NCI-H2196 treated with DMSO at 0.1 percent for 48 hours (cell line): ENCODE measurements around the gene STS.

Experiments used
- DNase-seq: peaks from one replicate; lab custom pipeline; 2025; ENCODE audit not compliant: unreplicated experiment; lab: John Stamatoyannopoulos, UW

Gene STS, protein sequence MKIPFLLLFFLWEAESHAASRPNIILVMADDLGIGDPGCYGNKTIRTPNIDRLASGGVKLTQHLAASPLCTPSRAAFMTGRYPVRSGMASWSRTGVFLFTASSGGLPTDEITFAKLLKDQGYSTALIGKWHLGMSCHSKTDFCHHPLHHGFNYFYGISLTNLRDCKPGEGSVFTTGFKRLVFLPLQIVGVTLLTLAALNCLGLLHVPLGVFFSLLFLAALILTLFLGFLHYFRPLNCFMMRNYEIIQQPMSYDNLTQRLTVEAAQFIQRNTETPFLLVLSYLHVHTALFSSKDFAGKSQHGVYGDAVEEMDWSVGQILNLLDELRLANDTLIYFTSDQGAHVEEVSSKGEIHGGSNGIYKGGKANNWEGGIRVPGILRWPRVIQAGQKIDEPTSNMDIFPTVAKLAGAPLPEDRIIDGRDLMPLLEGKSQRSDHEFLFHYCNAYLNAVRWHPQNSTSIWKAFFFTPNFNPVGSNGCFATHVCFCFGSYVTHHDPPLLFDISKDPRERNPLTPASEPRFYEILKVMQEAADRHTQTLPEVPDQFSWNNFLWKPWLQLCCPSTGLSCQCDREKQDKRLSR

DNA sequence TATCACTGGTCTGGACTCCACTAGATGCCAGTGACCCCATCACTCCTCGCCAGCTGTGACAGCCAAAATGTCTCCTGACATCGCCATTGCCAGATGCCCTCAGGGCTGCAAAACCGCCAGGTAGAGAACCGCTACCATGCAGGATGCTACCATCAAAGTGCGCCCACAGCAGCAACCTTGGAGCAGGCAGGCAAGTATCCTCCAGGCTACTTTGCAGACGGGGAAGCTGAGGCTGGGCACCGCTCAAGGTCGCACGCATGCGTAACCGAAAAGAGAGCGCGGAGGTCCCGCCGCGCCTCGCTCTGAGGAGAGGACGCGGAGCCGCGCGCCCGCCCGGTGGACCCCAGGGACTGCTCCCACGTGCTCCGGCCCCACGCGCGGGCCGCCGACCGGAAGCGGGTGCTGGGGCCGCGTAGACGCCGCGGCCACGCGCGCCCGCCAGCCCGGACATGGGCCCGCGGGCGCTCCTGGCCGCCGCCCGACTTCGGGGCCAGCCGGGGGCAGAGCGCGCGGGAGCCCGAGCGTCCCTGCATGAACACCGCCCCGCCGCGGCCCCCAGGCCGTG, at the start of gene STS:
TSS of gene STS (plus strand) at position 300 of the 565 bp plus-strand sequence. CDS start 105,488 bp downstream, outside the sequence.
- DNase-seq: no peak

DNA sequence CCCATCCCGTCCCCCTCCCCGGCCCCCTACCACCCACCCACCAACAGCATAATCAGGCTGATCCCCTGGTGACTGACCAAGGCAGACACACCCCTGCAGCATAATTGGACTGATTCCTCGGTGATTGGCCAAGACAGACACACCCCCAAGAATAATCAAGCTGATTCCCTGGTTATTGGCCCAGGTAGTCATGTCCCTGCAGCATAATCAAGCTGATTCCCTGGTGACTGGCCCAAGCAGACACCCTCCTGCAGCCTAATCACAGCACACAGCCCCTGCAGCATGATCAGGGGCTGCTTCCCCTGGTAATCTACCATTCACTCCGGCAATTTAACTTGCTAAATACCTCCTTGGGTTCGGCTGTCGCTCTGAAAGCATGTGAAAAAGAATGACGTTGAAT, 47.5 kb upstream of the STS start:
- no peak for DNase-seq

DNA sequence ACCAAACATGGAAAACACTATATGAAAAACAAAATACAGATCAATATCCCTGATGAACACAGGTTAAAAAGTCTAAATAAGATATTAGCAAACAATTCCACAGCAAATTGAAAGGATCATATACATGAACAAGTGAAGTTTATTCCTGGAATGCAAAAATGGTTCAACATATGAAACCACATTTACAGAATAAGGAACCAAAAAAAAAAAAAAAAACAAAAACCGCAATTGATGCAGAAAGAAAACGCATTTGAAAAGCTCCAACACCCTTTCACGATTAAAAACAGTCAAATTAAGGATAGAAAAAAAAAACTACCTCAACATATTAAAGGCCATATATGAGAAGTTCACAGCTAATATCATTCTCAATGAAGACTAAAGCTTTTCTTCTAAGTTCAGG, 45.4 kb upstream of the STS start:
- no peak for DNase-seq

DNA sequence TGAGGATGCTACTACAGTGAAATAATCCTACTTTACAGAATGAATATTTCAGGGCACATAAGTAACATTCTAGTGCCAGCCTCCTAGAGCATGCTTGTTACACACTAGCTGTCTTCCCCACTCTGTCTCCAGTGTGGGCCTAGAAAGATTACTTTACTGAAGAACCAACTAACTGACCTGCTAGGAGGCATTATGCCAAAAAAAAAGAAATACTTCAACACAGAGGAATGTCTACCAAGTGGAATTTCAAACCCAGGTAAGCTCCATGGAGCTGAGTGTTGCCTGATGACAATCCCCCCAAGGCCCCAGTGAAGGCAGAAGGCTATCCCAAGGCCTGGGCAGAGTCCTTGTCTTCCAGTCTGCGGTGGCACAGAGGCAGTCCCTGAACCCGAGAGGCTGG, 40.9 kb upstream of the STS start:
- no peak for DNase-seq

DNA sequence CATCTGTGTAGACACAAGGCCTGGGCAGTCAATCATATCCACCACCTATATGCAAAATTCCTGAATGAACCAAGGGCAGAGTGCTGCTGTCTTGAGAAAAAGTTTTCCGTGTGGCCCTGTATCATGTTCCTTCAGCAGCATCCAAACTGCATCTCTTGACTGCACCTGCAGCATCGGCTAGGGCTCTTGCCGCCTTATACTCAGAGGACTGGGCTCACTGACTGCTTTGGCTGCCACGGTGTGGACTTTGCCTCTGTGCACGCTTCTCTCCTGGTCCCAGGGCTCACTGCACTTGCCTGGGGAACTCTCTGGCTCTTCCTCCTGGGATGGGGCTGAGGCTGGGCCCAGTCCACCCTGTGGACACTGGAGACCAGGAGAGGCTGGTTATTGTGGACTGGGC, 39.5 kb upstream of the STS start:
- no peak for DNase-seq

DNA sequence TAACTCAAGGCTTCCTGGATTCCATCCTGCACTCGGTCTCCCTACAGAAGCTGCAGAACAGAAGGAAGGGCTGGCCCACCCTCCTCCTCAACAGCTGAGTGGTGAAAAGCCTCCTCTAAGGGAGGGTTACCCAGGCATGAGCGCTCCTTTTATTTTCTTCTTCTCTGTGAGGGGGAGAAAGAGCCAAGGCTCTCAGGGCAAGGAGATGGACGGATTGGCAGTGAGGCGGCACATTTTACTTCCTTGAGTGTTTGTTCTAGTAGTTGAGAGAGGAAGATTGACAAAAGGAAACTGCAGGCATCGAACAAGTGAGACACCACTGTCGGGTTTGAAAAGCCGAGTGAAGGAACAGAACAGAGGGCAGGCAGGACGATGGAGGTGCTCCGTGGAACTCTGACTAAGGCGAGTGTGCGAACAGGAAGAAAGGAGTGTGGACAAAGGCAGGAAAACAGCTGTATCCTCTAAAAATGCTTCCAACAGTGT, 38.4 kb upstream of the STS start:
- no peak for DNase-seq

DNA sequence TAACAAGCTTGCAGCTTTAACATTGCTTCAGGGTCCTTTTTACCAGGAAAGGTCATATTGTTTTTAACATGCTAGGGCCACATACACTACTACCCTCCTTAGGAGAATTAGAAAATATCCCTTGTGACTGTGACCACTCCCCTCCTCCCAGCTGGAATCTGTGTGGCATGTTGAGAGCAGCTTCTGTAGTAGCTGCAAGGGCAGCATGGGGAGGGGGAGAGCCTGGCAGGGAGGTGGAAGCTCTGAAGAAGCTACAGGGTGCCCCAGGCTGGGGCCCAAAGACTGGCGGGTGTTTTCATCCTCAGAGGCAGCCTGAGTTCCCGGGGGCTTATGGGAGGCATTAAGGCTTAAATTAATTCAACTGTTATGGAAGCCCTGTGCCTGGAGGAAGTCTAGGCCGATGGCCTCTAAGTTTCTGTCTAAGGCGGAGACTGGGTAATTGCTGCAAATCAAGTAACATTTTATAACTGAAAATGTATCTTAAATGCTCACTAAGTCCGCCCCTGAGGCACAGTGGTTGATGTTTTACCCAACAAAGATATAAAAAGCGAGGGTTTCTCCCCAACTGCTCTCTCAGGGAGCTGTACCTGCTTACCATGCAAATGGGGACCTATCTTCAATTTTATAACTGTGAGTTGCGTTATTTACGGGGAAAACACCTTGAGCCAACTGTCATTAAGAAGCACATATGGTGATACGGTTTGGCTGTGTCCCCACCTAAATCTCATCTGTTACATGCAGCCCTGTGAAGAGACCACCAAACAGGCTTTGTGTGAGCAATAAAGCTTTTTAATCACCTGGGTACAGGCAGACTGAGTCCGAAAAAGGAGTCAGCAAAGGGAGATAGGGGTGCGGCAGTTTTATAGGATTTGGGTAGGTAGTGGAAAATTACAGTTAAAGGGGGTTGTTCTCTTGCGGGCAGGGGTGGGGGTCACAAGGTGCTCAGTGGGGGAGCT, 37.4 kb upstream of the STS start:
- no peak for DNase-seq

DNA sequence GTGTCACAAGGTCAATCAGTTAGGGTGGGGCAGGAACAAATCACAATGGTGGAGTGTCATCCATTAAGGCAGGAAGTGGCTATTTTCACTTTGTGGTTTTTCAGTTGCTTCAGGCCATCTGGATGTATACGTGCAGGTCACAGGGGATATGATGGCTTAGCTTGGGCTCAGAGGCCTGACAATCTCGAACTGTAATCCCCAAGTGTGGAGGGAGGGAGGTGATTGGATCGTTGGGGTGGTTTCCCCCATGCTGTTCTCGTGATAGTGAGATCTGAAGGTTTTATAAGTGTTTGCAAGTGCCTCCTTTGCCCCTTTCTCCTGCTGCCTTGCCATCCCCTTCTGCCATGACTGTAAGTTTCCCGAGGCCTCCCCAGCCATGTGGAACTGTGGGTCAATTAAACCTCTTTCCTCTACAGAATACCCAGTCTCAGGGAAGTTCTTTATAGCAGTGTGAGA, 36.7 kb upstream of the STS start:
- no peak for DNase-seq

DNA sequence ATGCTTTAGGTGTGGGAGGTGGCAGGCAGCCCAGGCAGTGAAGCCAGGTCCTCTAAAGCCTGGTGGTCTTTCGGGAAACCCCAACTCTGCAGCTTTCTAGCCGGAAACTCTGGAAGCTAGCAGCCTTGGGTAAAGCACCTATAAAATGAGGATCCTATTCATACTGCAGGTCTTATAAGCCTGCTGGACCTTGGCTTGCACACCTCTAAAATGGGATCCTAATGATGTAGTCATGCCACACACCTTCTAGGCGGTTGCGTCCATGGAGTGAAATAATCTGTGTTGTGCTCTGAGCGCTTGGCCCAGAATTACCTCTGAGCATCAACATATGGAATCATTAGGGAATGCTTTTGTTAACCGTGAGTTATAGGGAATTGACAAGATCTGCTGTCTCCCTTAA, 36.0 kb upstream of the STS start:
- no peak for DNase-seq

DNA sequence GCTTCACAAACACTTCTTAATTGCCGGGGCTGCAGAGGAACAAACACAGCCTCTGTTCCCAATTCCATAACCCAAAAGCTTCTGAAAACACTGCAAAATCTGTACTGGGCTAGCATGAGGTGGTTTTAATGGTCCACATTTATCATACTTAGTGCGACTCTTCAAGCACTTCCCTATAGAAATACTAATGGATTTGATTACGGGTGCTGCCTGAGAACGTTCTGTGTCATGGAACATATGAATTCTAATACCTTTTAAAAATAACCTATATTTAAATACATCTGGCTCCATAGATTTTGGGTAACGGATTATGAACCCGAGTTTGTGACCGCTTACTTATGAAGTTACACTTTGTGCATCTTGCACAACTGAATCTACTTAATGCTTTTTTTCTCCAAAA, 35.4 kb upstream of the STS start:
- DNase-seq: no peak

DNA sequence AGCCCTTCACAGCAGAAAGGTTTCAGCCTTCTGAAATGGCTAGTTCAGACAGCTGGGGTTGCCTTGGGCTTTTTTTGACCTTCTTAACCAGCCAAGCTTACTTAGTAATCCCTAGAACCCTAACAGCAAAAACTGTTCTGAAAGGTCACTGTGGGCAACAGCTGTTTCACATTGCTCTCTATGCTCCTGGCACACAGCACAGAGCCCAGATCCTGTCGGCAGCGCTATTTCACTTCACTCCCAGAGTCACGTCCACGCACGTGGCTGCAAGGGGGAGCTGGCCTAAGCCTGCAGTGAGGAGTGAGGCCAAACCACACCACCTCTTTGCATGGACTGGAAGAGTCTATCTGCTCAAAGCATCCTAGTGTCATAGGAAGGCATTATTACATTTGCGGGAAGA, 32.0 kb upstream of the STS start:
- DNase-seq: no peak

DNA sequence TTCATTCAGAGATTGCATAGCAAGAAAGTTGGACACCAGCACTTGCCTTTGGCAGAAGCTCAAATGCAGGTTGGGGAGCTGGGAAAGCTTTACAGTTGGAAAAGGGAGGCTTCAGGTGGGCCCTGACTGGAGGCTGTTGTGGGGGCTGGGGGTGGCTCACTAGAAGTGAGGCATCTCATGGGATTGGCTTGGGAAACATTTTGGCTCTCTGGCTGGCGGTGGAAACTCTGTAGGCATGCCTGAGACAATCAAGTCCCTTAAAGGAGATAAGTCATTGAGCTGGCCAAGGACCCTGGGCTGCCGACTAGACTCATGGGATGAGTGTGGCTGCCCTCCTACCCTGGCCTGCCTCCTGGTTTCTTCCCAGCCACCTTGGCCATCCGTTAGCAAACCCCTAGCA, 31.4 kb upstream of the STS start:
- DNase-seq: no peak

DNA sequence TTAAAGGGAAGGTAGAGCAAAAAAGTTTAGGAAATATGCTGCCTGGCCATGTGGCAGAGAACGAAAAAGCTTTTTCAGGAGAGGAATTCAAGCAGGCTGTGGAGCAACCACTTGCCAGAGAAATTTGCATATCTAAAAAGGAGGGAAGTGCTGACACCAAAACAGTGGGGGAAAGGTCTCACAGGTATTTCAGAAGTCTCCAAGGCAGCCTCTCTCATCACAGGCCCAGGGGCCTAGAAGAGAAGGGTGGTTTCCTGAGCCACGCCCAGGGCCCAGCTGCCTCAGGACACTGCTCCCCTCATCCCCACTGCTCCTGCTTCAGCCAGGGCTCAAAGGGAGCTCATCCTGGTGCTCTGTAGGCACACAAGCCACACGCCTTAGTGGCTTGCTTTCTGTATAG, 29.9 kb upstream of the STS start:
- no peak for DNase-seq

DNA sequence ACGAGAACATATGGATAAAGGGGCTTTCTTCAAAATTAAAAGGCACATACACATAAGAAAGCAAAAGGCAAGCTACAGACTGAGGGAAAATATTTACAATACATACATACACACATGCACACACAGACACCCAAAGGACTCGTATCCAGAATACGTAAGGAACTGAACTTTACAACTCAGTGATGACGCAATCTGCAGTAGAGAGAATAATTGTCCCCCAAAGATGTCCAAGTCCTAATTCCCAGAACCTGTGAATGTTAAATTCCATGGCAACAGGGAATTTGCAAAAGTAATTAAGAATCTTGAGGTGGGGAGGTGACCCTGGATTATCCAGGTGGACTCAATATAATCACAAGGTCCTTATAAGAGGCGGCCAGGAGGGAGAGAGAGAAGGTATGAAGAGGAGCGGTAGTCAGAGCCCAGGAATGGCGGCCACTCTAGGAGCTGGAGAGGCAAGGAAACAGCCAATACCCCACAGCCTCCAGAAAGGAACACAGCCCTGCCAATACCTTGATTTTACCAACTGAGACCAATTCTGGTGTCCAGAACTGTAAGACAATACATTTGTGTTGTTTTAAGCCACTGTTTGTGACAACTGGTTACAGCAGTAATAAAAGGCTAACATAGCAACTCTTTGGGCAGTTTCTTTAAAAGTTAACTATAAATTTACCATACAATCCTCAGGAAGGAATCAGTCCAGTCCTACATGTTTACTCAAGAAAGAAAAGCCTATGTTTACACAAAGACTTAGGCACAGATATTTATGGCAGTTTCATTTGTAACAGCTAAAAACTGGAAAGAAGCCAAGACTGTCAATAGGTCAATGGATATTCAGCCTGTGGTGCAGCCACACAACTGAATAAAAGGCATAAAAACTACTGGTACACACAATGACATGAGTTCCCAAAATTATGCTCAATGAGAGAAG, 27.3 kb upstream of the STS start:
- DNase-seq: peak; percentile 33

DNA sequence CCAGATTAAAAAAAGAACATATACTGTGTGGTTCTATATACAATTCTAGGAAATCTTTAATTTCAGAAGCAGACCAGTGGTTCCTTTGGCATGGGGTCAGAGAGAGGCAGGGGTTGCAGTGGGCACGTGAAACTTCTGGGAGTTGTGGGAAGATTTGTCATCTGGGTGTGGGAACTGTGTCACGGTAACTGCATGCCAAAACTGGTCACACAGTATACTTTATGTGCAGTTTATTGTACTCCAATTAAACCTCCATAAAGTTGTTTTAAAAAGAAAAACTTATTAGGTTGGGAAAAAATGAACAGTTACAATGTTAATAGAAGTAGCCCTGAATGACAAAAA, 26.7 kb upstream of the STS start:
- no peak for DNase-seq

DNA sequence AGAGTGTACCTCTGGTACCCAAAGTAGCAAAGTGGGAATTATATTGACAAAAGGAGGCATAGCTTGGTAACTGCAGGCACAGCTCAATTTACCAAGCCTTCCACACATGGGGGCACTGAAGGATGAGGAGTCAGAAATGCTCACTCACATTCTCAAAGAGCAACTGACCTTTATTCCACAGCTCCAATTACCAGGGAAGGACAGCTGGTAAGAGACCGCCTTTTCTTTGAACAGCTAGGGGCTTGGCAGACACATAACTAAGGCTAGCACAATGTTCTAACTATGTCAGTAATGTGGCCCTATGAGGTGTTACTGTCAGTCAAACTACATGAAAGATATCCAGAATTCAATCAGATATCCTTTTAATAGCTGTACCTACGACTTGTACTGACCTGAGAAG, 20.5 kb upstream of the STS start:
- no peak for DNase-seq

DNA sequence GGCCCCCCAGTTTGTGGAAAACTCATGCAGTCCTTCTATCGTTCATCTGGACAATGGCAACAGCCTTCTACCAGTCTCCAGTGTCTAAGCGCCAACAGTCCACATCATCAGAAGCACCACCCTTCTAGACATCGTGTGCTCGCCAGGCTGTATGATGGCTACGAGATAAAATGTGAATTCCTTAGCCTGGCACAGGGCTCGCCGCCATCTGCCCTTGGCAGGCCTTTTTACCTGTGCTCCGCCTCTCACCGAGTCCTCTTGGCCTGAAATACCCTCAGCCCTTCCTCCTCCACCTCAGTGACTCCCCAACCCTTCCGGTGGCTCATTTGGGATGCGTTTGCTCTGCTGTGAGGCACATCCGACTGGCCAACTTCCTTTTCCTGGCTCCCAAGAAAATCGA, 15.9 kb upstream of the STS start:
- DNase-seq: no peak

DNA sequence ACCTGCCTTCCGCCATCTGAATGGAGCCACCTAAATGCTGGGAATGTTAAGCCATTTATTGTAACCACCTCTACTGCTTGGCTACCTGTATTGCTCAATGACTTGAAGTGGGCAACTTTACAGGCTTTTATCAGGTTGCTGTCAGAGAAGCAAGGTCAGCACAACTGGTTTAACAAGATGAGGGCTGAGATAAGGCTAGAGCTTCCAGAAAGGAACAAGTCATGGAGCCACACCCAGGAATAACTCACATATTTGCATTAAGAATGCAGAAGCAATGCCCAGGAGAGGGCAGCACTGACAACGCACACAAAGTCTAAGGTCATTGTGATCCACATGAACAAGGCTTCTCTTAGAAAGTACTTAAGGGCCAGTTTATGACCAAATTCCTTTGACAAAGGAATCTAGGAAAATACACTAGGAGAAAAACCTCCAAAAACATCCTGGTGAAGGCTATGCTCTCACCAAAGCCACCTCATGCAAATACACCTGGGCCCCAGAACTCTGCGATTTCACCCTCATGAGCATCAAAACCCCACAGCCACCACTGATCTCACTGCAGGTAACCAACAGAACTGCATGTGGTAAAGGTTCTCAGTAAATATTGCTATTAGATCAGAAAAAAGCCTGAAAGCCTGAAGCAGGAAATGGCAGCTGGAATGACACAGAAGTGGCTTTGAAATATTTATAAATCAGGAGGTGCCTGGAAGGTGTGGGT, 15.0 kb upstream of the STS start:
- DNase-seq: peak; percentile 3

DNA sequence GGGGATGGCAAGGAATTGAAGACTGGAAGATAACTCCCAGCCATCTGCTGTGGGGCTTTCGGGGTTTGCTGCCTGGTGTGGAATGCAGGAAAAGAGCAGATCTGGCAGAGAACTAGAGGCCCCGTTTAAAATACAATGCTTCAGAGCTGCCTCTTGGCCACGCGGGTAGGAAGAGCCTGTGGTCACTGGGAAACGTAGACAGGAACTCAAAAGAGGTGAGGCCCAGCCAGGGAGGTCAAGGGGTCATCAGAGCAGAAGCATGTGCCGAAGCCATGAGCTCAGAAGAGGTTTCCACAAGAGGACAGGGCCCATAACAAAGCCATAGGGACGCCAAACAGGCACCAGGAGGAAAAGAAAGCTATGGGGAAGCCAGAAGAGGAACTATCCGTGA, 14.5 kb upstream of the STS start:
- DNase-seq: no peak

DNA sequence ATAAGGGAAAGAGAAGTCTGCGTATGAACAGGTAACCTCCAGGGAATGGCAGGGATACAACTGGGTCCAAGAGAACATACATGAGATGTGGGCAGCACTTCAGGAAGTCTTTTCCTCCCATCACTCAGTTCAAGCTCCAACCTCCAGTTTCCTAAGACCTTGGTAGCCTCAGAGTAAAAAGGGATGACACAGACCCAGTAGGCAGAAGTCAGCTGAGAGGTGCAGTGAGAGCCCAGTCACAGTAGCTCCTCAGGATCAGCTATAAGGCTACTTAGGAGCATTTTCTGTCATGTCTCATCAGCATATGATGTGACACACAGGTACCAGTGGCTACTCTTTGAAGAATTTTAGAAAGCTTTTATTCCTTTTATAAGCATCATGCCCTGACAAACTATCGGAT, 12.5 kb upstream of the STS start:
- DNase-seq: no peak
